ENCODE results near the gene DIPK1C. TPM values are rescaled to one million over a fixed set of nuclear protein-coding genes. Genes with fewer than 3 reads are reported as not detected.

The DIPK1C gene
- polyA plus RNA-seq, 1 donor (not counting 4 experiments of a cell fraction or from before 2014, with no cell fraction given): not detected

DNA sequence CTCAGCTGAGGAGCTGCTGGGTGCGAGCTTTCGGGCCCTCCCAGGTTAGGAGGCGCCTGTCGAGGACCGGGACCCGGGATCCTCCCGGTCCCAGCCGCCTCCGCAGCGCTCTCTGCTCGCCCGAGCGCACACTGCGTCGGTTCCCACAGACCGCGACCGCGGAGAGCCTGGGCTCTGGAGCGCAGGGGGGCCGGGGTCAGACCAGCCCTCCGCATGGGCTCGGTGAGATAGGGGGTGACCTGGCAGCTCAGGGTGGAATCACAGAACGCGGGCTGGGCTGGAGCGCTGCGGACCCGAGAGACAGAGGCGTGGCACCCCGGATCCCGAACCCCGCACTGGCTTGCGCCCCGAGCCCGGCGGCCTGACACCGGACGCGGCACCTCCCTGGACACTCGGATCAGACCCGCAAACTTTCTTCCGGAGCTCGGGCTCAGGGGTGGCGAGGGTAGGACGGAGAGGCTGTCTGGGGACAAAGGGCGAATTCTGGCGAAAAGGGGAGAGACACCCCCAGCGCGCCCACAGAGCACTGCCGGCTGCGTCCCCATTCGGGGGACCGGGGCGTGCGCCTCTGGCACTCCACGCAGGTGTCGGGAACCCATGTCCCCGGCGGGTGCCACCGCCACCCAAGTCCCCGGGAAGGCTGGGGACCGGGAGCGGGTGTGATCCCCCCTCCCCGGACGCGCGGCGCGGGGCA lies 612 bp downstream of the DIPK1C start:
- TF ChIP-seq EZH2 (IDR thresholded peaks at IDR 0.05; ENCODE audit: low read length): peak; percentile 92
- no peak for TF ChIP-seq CTCF (optimal IDR thresholded peaks at IDR 0.05 in 1 of 3, IDR thresholded peaks at IDR 0.05 in 1 of 3, conservative IDR thresholded peaks at IDR 0.05 in 1 of 3; ENCODE audit: extremely low read depth in 1 of 3, insufficient read depth in 2 of 3, low read length in 3 of 3)
- H3K27ac ChIP-seq (ENCODE audit: control insufficient read depth, insufficient read depth, low read length): no peak overlapping the region
- no peaks in the 10 kb centered on the region for H4K20me1 ChIP-seq (ENCODE audit: control insufficient read depth, extremely low read depth, insufficient read depth, low read length)
- no peaks in the 10 kb centered on the region for H3K4me1 ChIP-seq (ENCODE audit: control insufficient read depth, extremely low read depth, insufficient read depth, low read length)
- no peaks in the 10 kb centered on the region for H3K9me3 ChIP-seq (ENCODE audit: control insufficient read depth, low read depth, low read length)
- dilution Hi-C loops (cut with MboI; ENCODE audit: extremely low pct_ligation_motif_present, low sequenced_read_pairs): no loop called here
- no peaks in the 10 kb centered on the region for H3K9me1 ChIP-seq (ENCODE audit: control insufficient read depth, extremely low read depth, insufficient read depth, low read length)
- no peak overlapping the region for H3K9ac ChIP-seq (ENCODE audit: control insufficient read depth, extremely low read depth, insufficient read depth, low read length)
- H3K79me2 ChIP-seq (ENCODE audit: control insufficient read depth, insufficient read depth, low read length): no peaks in the 10 kb centered on the region
- no peaks in the 10 kb centered on the region for H3K36me3 ChIP-seq (ENCODE audit: control insufficient read depth in 2 of 2, extremely low read depth in 1 of 2, insufficient read depth in 2 of 2, low read length in 2 of 2)
- no peak overlapping the region for H2AFZ ChIP-seq (ENCODE audit: control insufficient read depth, low read length)
- FAIRE-seq (no peak), DNase-seq (ENCODE audit: low read depth, low spot score) (no peak)
- peaks cover 49% of the 10 kb centered on the region for H3K27me3 ChIP-seq (ENCODE audit: control insufficient read depth, extremely low read depth, insufficient read depth, low read length)
- H3K4me3 ChIP-seq (ENCODE audit: control insufficient read depth in 2 of 3, extremely low read depth in 1 of 3, insufficient read depth in 2 of 3, low read depth in 1 of 3, low read length in 3 of 3): no peak overlapping the region
- no peak overlapping the region for H3K4me2 ChIP-seq (ENCODE audit: control insufficient read depth, extremely low read depth, insufficient read depth, low read depth, low read length)

- dilution Hi-C loops (cut with MboI; ENCODE audit: extremely low pct_ligation_motif_present, low sequenced_read_pairs): no loop called here
These were observed 1.1 kb downstream of the DIPK1C start for GRCh38 chr18:74456017-74456348.

More at GRCh38 chr18:74456017-74456348, 1.1 kb downstream of the DIPK1C start:
- Histone ChIP-seq H3K9ac (ENCODE audit: control insufficient read depth, extremely low read depth, insufficient read depth, low read length) (no peak overlapping the region), H3K4me3 (ENCODE audit: control insufficient read depth in 2 of 3, extremely low read depth in 1 of 3, insufficient read depth in 2 of 3, low read depth in 1 of 3, low read length in 3 of 3) (no peak overlapping the region), H3K79me2 (ENCODE audit: control insufficient read depth, insufficient read depth, low read length) (no peaks in the 10 kb centered on the region), H4K20me1 (ENCODE audit: control insufficient read depth, extremely low read depth, insufficient read depth, low read length) (no peaks in the 10 kb centered on the region), H3K4me2 (ENCODE audit: control insufficient read depth, extremely low read depth, insufficient read depth, low read depth, low read length) (no peak overlapping the region), H3K36me3 (ENCODE audit: control insufficient read depth in 2 of 2, extremely low read depth in 1 of 2, insufficient read depth in 2 of 2, low read length in 2 of 2) (no peaks in the 10 kb centered on the region), H2AFZ (ENCODE audit: control insufficient read depth, low read length) (no peak overlapping the region), H3K9me1 (ENCODE audit: control insufficient read depth, extremely low read depth, insufficient read depth, low read length) (no peaks in the 10 kb centered on the region), H3K4me1 (ENCODE audit: control insufficient read depth, extremely low read depth, insufficient read depth, low read length) (no peaks in the 10 kb centered on the region), H3K9me3 (ENCODE audit: control insufficient read depth, low read depth, low read length) (no peaks in the 10 kb centered on the region), H3K27me3 (ENCODE audit: control insufficient read depth, extremely low read depth, insufficient read depth, low read length) (peaks cover 49% of the 10 kb centered on the region), H3K27ac (ENCODE audit: control insufficient read depth, insufficient read depth, low read length) (no peak overlapping the region)
- TF ChIP-seq EZH2 (IDR thresholded peaks at IDR 0.05; ENCODE audit: low read length) (no peak), CTCF (optimal IDR thresholded peaks at IDR 0.05 in 1 of 3, IDR thresholded peaks at IDR 0.05 in 1 of 3, conservative IDR thresholded peaks at IDR 0.05 in 1 of 3; ENCODE audit: extremely low read depth in 1 of 3, insufficient read depth in 2 of 3, low read length in 3 of 3) (no peak)
- DNase-seq (ENCODE audit: low read depth, low spot score) (no peak), FAIRE-seq (no peak)

Measured in keratinocyte (primary cell).